Naive thymus-derived CD8-positive, alpha-beta T cell (primary cell): ENCODE data around the gene THBS1. TPM values are rescaled to one million over a fixed set of nuclear protein-coding genes. Genes with fewer than 3 reads are reported as not detected.

ENCODE experiments used
- ATAC-seq, 2 donors: fragments of 150-1000 bp; cut with Tn5 transposase in 1 of 2; sonication (Bioruptor Pico), chemical (Tn5 transposase) in 1 of 2; 1 replicate in 1 of 2; 2 replicates in 1 of 2; pipeline ENCODE4 v1.10.0; 2021; ENCODE audit warnings: mild to moderate bottlenecking in 2 of 2, moderate library complexity in 2 of 2
- POLR2A ChIA-PET: fragments of 350-600 bp; sonication (Branson Sonifier 250); formaldehyde crosslinking; loops from one replicate; lab custom pipeline; 2021; ENCODE audit warnings: antibody characterized with exemption; lab: Charles Lee
- DNase-seq, 10 donors: peaks; one replicate each; pipeline versions ENCODE4 v3.0.0 to v3.0.0-alpha.2; 2020 to 2022
- H3K27ac Mint-ChIP-seq, 10 donors: one replicate each; pipeline ENCODE4 v1.8.0; 2020 to 2022; ENCODE audit warnings: mild to moderate bottlenecking in 10 of 10, mixed read lengths in 10 of 10, moderate library complexity in 4 of 10, inconsistent platforms in 1 of 10
- H3K27me3 Mint-ChIP-seq, 5 donors: one replicate each; pipeline ENCODE4 v1.8.0; 2021 to 2022; ENCODE audit warnings: mixed read lengths in 5 of 5
- H3K36me3 Mint-ChIP-seq, 3 donors: one replicate each; pipeline ENCODE4 v1.8.0; 2020 to 2022; ENCODE audit warnings: mixed read lengths in 3 of 3, mild to moderate bottlenecking in 2 of 3, inconsistent platforms in 1 of 3
- H3K4me1 Mint-ChIP-seq, 4 donors: one replicate each; pipeline ENCODE4 v1.8.0; 2021 to 2022; ENCODE audit warnings: mixed read lengths in 4 of 4
- H3K4me3 Mint-ChIP-seq, 10 donors: one replicate each; pipeline ENCODE4 v1.8.0; 2020 to 2022; ENCODE audit warnings: mild to moderate bottlenecking in 10 of 10, mixed read lengths in 10 of 10, moderate library complexity in 6 of 10, inconsistent platforms in 1 of 10
- H3K9me3 Mint-ChIP-seq, 9 donors: one replicate each; pipeline ENCODE4 v1.8.0; 2020 to 2022; ENCODE audit warnings: mixed read lengths in 9 of 9, mild to moderate bottlenecking in 3 of 9, inconsistent platforms in 1 of 9, moderate library complexity in 1 of 9
- polyA plus RNA-seq, 3 donors: library from polyadenylated mRNA; unstranded; fragments of 300-500 nt; fragmentation: Illumina TruSeq; gene quantifications; one replicate each; pipeline ENCODE4 v1.2.3, GENCODE V29; 2021
- total RNA-seq, 8 experiments: library from RNA in 2 of 8; stranded (reverse) in 2 of 8; gene quantifications; one replicate each; pipeline ENCODE4 v1.2.3 and lab custom pipeline; 2021 to 2026

The THBS1 gene
- total and polyA plus RNA-seq, 5 experiments from 2014 or later: 0.02 to 6.5 (median 2.0) TPM; not detected in 1

- H3K4me3 Mint-ChIP-seq: no peak overlapping the region
- H3K27me3 Mint-ChIP-seq: peaks cover 0 to 10% (median 0%) of the 10 kb centered on the region in 5 donors
- DNase-seq (no peak), ATAC-seq (no peak)
- no peaks in the 10 kb centered on the region for H3K4me1 Mint-ChIP-seq
- no peaks in the 10 kb centered on the region for H3K36me3 Mint-ChIP-seq
- no peak overlapping the region for H3K27ac Mint-ChIP-seq
- POLR2A ChIA-PET: no interaction called here
- H3K9me3 Mint-ChIP-seq: no peaks in the 10 kb centered on the region
Observed at GRCh38 chr15:39552556-39552955, 28.3 kb upstream of the THBS1 start.

GRCh38 chr15:39553947-39554693 is 26.8 kb upstream of the THBS1 start:
- no peaks in the 10 kb centered on the region for H3K9me3 Mint-ChIP-seq
- no peaks in the 10 kb centered on the region for H3K36me3 Mint-ChIP-seq
- DNase-seq: no peak
- H3K4me1 Mint-ChIP-seq: no peaks in the 10 kb centered on the region
- no peak overlapping the region for H3K27ac Mint-ChIP-seq
- no peak overlapping the region for H3K4me3 Mint-ChIP-seq
- ATAC-seq: no peak
- H3K27me3 Mint-ChIP-seq: peaks cover 0 to 10% (median 0%) of the 10 kb centered on the region in 5 donors
- POLR2A ChIA-PET: no interaction called here

GRCh38 chr15:39554746-39555387 is 26.0 kb upstream of the THBS1 start:
- no peak for ATAC-seq
- no peaks in the 10 kb centered on the region for H3K4me1 Mint-ChIP-seq

GRCh38 chr15:39555885-39556284 is 25.0 kb upstream of the THBS1 start:
- Mint-ChIP-seq H3K27ac (no peak overlapping the region), H3K4me1 (no peaks in the 10 kb centered on the region), H3K36me3 (no peaks in the 10 kb centered on the region), H3K4me3 (no peak overlapping the region), H3K9me3 (no peaks in the 10 kb centered on the region), H3K27me3 (peaks cover 0 to 10% (median 0%) of the 10 kb centered on the region in 5 donors)
- POLR2A ChIA-PET: no interaction called here
- ATAC-seq (no peak), DNase-seq (no peak)

More at GRCh38 chr15:39554746-39555387, 26.0 kb upstream of the THBS1 start:
- H3K27me3 Mint-ChIP-seq: peaks cover 0 to 10% (median 0%) of the 10 kb centered on the region in 5 donors
- H3K27ac Mint-ChIP-seq: no peak overlapping the region
- POLR2A ChIA-PET: no interaction called here
- H3K36me3 Mint-ChIP-seq: no peaks in the 10 kb centered on the region
- DNase-seq: no peak
- H3K4me3 Mint-ChIP-seq: no peak overlapping the region
- no peaks in the 10 kb centered on the region for H3K9me3 Mint-ChIP-seq

GRCh38 chr15:39556461-39556860 is 24.4 kb upstream of the THBS1 start:
- Mint-ChIP-seq H3K27me3 (peaks cover 0 to 10% (median 0%) of the 10 kb centered on the region in 5 donors), H3K36me3 (no peaks in the 10 kb centered on the region), H3K27ac (no peak overlapping the region), H3K4me3 (no peak overlapping the region), H3K9me3 (no peaks in the 10 kb centered on the region), H3K4me1 (no peaks in the 10 kb centered on the region)
- POLR2A ChIA-PET: no interaction called here
- DNase-seq (no peak), ATAC-seq (no peak)

- Mint-ChIP-seq H3K4me1 (no peaks in the 10 kb centered on the region), H3K4me3 (no peak overlapping the region), H3K27ac (no peak overlapping the region), H3K9me3 (no peaks in the 10 kb centered on the region), H3K36me3 (no peaks in the 10 kb centered on the region), H3K27me3 (peaks cover 0 to 10% (median 0%) of the 10 kb centered on the region in 5 donors)
- no peak for ATAC-seq
- POLR2A ChIA-PET: no interaction called here
- DNase-seq: no peak
Observed at GRCh38 chr15:39558421-39558820, 22.5 kb upstream of the THBS1 start.

GRCh38 chr15:39564972-39565665 is 15.8 kb upstream of the THBS1 start:
- Mint-ChIP-seq H3K36me3 (no peaks in the 10 kb centered on the region), H3K9me3 (no peaks in the 10 kb centered on the region), H3K27me3 (peaks cover 0 to 7% (median 3%) of the 10 kb centered on the region in 5 donors), H3K4me1 (no peaks in the 10 kb centered on the region), H3K27ac (no peak overlapping the region), H3K4me3 (no peak overlapping the region)
- no peak for DNase-seq
- POLR2A ChIA-PET: no interaction called here
- ATAC-seq: no peak

- no peak overlapping the region for H3K4me3 Mint-ChIP-seq
Observed at GRCh38 chr15:39565851-39566250, 15.0 kb upstream of the THBS1 start.

GRCh38 chr15:39573287-39573686 is 7.6 kb upstream of the THBS1 start:
- DNase-seq: no peak
- POLR2A ChIA-PET: no interaction called here
- Mint-ChIP-seq H3K4me3 (no peak overlapping the region), H3K4me1 (no peaks in the 10 kb centered on the region), H3K36me3 (no peaks in the 10 kb centered on the region), H3K9me3 (no peaks in the 10 kb centered on the region), H3K27ac (peak overlapping the region in 2 of 10 donors; percentile 78 to 79), H3K27me3 (peaks cover 12 to 34% (median 26%) of the 10 kb centered on the region in 5 donors)
- ATAC-seq: no peak

More at GRCh38 chr15:39565851-39566250, 15.0 kb upstream of the THBS1 start:
- H3K27me3 Mint-ChIP-seq: peaks cover 0 to 11% (median 5%) of the 10 kb centered on the region in 5 donors
- ATAC-seq (no peak), DNase-seq (no peak)
- no peaks in the 10 kb centered on the region for H3K9me3 Mint-ChIP-seq
- H3K36me3 Mint-ChIP-seq: no peaks in the 10 kb centered on the region
- H3K4me1 Mint-ChIP-seq: no peaks in the 10 kb centered on the region
- H3K27ac Mint-ChIP-seq: no peak overlapping the region
- POLR2A ChIA-PET: no interaction called here

GRCh38 chr15:39573844-39574243 is 7.0 kb upstream of the THBS1 start:
- Mint-ChIP-seq H3K27me3 (peaks cover 15 to 40% (median 31%) of the 10 kb centered on the region in 5 donors), H3K36me3 (no peaks in the 10 kb centered on the region), H3K9me3 (no peaks in the 10 kb centered on the region), H3K27ac (no peak overlapping the region), H3K4me3 (no peak overlapping the region), H3K4me1 (peaks cover 0 to under 1% (median 0%) of the 10 kb centered on the region in 4 donors)
- DNase-seq (no peak), ATAC-seq (no peak)
- POLR2A ChIA-PET: no interaction called here

GRCh38 chr15:39574427-39574826 is 6.5 kb upstream of the THBS1 start:
- peaks cover 20 to 43% (median 37%) of the 10 kb centered on the region in 5 donors for H3K27me3 Mint-ChIP-seq
- H3K36me3 Mint-ChIP-seq: no peaks in the 10 kb centered on the region
- H3K4me1 Mint-ChIP-seq: peaks cover 0 to 4% (median 0%) of the 10 kb centered on the region in 4 donors
- no peak for ATAC-seq
- no peaks in the 10 kb centered on the region for H3K9me3 Mint-ChIP-seq
- no peak overlapping the region for H3K4me3 Mint-ChIP-seq
- POLR2A ChIA-PET: no interaction called here
- H3K27ac Mint-ChIP-seq: no peak overlapping the region
- DNase-seq: no peak

- ATAC-seq: no peak
- H3K4me3 Mint-ChIP-seq: no peak overlapping the region
- H3K27me3 Mint-ChIP-seq: peaks cover 27 to 45% (median 41%) of the 10 kb centered on the region in 5 donors
- H3K9me3 Mint-ChIP-seq: no peaks in the 10 kb centered on the region
- no peaks in the 10 kb centered on the region for H3K36me3 Mint-ChIP-seq
- no peak for DNase-seq
- peaks cover 0 to 12% (median 5%) of the 10 kb centered on the region in 4 donors for H3K4me1 Mint-ChIP-seq
- no peak overlapping the region for H3K27ac Mint-ChIP-seq
- POLR2A ChIA-PET: no interaction called here
Observed at GRCh38 chr15:39575180-39575579, 5.7 kb upstream of the THBS1 start.
